HG02943 (cell line): ENCODE results near the gene GAPVD1.
"Not testable (repeated sequence)": the region's sequence is repeated elsewhere in the genome, so short reads cannot be mapped to it uniquely, and the experiment has no call there.

Experiments used
- ATAC-seq: cut with Tn5 transposase; IDR thresholded peaks from one replicate; pipeline ENCODE4 v1.9.1; 2021; ENCODE audit warnings: mild to moderate bottlenecking, low read depth, moderate library complexity; ENCODE audit not compliant: unreplicated experiment

The GAPVD1 gene

DNA sequence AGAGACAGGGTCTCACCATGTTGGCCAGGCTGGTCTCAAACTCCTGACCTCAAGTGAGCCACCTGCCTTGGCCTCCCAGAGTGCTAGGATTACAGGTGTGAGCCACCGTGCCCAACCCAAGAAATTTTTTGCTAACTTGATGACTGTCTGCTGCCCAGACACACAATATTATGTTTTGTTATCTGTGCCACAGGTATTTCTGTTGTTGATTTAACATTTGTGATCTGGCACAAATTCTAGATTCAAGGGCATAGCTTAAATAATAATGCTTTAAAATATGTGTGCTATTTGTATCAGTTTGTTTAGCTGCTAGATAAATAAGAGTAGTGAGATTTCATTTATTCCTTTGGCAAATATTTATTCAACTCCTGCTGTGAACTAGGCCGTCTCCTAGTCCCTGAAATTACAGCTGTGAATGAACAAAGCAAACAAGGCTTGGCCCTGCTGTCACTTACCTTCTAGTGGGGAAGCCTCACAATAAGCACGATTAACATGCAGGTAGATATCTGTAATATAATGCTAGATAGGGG is 35.3 kb downstream of the GAPVD1 start:
- ATAC-seq = no peak

DNA sequence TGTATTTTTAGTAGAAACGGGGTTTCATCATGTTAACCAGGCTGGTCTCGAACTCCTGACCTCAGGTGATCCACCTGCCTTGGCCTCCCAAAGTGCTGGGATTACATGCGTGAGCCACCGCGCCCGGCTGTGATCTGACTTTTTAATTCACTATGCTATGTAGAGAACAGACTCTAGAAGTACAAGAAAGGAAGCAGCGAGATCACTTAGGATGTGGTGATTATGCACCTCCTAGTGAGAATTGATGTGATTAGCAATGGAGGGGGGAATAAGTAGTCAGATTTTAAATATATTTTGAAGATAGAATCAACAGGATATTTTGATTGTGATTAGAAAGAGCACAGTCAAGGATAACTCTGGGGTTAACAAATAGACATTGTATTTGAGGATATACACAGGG is 36.3 kb downstream of the GAPVD1 start:
- no peak for ATAC-seq

DNA sequence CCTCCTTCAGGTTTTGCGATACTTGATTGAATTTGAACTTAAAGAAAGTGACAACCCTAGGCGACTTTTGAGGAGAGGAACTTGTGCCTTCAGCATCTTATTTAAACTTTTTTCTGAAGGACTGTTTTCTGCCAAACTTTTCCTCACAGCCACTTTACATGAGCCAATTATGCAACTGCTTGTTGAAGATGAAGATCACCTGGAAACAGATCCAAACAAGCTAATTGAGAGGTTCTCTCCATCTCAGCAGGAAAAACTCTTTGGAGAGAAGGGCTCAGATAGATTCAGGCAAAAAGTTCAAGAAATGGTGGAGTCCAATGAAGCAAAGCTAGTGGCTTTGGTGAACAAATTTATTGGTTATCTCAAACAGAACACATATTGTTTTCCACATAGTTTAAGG is 40.6 kb downstream of the GAPVD1 start:
- no peak for ATAC-seq

DNA sequence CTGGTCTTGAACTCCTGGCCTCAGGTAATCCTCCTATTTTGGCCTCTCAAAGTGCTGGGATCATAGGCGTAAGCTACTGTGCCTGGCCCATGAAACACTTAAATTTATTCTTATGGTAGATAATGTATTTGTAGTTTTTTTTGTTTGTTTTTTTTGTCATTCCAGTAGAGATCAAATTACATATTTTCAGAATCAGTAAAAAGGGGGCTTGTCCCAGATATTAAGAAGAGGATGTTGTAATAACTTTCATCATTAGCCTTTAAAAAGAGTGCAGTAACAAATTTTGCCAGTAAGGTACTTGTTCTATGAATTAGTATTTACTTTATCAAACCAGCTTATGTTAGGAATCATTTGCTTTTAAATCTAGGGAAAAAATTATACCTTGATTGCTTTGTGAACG is 42.6 kb downstream of the GAPVD1 start:
- no peak for ATAC-seq

DNA sequence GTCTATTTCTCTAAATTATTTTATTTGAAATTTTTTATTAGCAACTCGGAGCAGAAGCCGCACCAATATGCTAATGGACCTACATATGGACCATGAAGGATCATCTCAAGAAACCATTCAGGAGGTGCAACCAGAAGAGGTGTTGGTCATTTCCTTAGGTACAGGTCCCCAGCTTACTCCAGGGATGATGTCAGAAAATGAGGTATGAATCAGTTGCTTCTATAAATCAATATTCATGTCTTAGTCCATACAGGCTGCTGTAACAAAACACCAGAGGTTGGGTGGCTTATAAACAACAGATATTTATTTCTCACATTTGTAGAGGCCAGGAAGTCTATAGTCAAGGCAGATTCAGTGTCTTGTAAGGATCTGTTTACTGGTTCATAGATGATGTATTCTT is 50.8 kb downstream of the GAPVD1 start:
- no peak for ATAC-seq

DNA sequence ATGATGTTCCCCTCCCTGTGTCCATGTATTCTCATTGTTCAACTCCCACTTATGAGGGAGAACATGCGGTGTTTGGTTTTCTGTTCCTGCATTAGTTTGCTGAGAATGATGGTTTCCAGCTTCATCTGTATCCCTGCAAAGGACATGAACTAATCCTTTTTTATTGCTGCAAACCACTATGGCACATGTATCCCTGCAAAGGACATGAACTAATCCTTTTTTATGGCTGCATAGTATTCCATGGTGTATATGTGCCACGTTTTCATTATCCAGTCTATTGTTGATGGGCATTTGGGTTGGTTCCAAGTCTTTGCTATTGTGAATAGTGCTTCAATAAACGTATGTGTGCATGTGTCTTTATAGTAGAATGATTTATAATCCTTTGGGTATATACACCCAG is 54.7 kb downstream of the GAPVD1 start:
- not testable (repeated sequence) for ATAC-seq

DNA sequence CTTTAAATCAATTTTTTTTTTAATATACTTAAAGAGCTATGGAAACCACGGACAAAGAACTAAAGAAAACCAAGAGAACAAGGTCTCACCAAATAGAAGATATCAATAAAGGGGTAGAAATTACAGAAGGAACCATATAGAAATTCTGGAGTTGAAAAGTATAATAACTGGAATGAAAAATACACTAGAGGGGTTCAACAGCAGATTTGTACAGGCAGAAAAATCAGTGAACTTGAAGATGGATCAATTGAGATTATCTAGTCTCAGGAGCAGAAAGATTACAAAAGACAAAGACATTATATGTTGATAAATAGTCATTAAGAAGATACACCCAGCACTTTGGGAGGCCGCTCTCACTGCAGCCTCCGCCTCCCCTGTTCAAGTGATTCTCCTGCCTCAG is 56.1 kb downstream of the GAPVD1 start:
- ATAC-seq = no peak

DNA sequence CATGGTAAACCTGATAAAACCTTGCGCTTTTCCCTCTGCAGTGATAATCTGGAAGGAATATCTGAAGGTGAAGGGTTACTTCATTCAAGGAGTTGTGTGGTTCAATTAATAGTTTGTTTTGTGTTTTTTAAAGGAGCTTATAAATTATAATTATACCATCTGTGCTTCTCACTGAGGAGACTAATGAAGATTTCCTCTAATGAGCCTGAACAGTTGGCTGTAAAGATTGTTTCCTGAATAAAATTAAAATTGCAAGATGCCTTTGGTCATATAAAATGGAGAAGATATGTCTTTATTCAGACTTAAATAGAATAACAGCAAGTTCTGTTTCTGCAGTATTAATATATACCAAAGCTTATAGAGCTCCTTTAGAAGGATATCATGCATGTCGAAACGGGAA is 59.9 kb downstream of the GAPVD1 start:
- ATAC-seq = no peak

DNA sequence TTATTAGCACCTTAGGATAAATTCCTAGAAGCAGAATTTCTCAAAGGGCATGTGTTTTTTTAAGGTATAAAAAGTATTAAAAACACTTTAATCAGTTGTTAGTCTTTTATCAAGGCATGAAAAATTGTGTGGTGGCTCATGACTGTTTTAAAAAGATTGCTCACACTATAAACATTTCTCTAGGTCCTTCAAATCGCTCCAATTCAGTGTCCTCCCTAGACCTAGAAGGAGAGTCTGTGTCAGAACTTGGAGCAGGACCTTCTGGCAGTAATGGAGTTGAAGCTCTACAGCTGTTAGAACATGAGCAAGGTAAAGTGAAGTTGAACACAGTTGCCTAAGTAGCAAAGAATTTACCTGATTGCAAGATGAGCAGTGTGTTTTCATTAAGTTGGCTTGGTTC is 62.0 kb downstream of the GAPVD1 start:
- ATAC-seq = no peak

DNA sequence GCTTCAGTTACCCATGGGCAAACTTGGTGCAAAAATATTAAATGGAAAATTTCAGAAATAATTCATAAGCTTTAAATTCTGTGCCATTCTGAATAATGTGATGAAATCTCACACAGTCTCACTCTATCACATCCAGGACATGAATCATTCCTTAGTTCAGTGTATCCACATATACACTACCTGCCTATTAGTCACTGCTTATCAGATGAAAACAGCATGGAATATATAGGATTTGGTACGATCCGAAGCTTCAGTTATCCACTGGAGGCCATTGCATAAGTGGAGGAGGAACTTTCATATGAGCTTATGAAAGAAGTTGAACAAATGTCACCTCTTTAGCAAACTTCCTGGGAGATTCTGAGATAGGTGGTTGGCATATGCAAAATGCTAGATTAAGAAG is 64.2 kb downstream of the GAPVD1 start:
- ATAC-seq = no peak

DNA sequence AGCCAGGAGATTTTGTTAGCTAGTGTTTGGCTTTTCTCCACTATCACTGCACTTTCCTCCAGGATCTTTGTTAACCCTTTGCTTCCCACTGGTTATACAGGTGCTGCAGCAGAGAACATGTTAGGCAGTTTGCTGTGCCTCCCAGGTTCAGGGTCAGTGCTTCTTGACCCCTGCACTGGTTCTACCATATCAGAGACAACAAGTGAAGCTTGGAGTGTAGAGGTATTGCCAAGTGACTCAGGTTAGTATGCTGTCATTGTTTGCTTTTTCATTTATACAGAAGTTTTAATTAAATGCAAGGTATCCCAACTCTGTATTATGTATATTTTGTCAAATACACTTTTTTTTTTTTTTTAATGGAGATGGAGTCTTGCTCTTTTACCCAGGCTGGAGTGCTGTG is 68.4 kb downstream of the GAPVD1 start:
- ATAC-seq = no peak

DNA sequence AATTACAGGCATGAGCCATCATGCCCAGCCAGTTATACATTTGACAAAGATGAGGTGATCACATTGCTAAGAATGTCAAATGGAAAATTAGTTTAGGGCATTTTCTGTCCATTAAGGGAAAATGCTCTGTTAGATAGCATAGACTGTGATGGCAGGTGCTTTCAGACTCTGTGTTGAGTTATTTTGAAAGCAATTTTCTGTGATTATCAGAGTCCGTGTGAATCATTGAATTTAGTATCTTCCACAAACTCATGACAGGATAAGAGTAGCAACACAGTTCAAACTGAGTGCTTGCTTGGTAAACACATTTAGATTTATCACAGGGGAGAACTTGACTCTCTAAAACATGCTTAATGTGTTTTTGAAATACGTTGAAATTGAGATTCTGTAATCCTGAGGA is 69.0 kb downstream of the GAPVD1 start:
- no peak for ATAC-seq

DNA sequence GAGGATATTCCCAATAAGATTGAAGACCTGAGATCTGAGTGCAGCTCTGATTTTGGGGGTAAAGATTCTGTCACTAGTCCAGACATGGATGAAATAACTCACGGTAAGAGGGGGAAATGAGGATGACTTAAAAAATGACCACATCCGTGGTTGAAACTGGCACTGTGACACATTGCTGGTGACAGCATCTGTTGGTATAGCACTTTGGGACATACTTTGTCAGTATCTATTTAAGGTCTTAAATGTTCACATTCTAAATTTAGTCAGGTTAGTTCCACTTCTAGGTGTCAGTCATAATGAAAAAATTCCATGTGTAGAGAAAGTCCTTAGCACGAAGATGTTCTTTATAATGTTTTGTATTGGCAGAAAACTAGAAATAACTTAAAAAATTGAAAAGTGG is 70.9 kb downstream of the GAPVD1 start:
- ATAC-seq = no peak

DNA sequence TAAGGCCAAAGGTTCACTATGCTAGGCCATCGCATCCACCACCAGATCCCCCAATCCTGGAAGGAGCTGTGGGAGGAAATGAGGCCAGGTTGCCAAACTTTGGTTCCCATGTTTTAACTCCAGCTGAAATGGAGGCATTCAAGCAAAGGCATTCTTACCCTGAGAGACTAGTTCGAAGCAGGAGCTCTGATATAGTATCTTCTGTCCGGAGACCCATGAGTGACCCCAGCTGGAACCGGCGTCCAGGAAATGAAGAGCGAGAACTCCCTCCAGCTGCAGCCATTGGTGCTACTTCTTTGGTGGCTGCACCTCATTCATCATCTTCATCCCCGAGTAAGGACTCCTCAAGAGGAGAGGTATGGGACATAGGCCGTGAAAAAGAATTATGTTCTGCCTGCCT is 75.6 kb downstream of the GAPVD1 start:
- ATAC-seq = no peak

DNA sequence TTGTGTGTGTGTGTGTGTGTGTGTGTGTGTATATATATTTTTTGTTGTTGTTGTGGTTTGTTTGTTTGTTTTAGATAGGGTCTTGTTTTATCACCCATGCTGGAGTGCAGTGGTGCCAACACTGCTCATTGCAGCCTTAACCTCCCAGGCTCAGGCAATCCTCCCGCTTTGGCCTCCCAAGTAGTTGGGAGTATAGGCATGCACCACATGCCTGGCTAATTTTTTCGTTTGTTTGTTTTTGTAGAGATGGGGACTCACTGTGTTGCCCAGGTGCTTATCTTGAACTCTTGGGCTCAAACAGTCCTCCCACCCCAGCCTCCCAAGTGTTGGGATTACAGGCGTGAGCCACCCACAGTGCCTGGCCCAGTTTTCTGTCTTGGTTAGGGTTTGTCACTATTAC is 77.3 kb downstream of the GAPVD1 start:
- no peak for ATAC-seq

DNA sequence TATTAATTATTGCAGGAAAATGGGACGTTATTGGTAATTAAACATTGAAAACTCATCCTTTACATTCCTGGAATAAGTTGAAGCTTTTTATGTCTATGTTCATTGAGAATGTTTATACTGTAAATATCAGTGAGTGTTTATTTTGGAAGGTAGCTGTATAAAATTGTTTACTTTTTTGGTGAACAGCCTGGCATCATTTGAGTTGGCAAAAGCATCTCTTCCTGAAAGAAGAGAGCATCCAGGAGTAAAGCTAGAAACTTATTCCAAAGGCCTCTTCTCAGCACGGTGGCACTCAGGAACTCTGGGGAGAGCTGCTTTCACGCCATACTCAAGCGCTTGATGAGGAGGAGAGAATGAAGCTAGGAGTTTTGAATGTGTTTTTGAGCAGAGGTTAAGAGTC is 79.9 kb downstream of the GAPVD1 start:
- ATAC-seq = no peak

DNA sequence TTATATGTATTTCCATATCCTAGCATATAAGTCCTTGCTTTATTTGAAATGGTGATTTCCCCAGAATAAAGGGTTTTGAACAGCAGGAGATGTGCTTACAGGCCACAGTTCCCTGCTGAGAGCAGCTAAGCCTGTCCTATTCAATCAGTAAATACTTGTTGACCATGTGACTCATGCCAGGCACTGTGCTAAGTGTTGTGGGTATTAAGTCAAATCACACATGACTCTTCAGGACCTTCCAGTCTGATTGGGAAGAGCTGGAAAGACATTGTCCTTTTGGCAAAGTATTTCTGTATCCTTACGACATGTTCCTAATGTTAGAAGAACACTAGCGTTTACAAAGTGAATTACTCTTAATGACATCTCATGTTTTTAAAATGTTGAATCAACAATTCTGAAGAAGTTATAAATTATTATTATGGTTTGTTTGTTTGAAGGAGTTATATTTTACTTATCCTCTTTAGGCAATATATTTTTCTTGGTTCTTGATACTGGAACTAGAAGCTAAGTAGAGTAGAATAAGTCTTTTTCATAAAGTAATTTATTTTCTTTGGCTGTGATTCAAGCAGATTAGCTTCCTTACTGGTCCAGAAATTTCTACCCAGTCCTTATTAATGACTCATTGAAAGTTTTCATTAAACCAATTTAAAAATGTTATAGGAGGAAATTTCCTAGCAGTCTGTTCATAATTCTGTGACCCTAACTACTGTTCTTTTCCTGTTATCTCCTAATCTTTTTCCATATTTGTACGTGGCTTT is 82.1 kb downstream of the GAPVD1 start:
- no peak for ATAC-seq

DNA sequence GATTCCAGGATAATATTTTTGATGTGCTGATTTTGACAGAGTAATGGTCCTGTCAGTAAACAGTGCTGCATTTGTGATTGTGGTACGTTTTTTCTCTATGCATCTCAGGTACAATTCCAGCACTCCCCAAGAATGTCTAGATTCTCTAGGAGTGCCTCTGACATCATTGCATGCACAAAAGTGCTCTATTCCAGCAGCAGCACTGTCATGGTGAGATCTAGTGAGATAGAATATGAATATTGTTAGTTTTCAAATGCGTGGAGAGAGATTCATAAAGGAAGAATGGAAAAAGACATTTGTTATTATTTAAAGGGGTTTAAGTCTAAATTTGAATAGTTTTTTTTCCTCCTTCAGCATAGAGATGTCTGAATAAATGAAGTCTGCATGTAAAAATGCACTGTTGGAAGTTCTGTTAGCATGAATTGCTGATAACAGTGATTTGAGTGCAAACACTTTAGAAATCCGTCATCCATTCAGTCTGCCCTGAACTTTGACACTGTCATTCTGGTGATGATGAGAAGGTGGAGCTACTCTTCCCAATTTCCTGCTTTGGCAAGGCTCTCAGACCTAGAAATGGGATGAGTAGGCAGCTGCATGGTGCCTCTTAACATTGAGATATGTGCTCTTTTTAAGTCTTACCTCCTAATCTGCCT is 84.6 kb downstream of the GAPVD1 start:
- ATAC-seq = no peak

DNA sequence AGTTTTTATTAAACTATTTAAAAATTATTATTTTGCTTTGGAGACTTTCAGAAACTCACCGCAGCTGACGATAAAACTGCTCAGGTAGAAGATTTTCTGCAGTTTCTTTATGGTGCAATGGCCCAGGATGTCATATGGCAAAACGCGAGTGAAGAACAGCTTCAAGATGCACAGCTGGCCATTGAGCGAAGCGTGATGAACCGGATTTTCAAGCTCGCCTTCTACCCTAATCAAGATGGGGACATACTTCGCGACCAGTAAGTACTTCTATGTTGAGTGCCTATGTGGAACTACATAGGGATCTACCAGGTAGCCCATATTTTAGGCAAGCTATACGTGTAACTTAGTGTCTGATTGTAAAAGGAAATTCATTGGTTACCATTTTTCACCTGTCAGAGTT is 94.0 kb downstream of the GAPVD1 start:
- no peak for ATAC-seq

DNA sequence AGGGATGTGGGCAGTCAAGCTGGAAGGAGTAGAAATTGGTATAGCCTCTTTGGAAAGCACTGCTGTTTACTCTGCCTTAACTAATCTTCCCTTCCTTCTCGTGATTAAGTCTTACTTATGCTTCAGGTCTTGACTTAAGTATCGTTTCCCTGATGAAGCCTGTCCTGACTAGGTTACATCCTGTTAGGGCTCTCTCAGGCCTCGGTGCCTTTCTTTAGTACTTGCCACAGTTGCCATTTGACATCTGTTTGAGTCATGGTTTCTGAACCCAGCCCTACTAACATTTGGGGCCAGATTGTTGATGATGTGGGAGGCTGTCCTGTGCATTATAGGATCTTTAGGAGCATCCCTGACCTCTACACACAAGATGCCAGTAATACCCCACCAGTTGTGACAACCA is 94.4 kb downstream of the GAPVD1 start:
- ATAC-seq = no peak

DNA sequence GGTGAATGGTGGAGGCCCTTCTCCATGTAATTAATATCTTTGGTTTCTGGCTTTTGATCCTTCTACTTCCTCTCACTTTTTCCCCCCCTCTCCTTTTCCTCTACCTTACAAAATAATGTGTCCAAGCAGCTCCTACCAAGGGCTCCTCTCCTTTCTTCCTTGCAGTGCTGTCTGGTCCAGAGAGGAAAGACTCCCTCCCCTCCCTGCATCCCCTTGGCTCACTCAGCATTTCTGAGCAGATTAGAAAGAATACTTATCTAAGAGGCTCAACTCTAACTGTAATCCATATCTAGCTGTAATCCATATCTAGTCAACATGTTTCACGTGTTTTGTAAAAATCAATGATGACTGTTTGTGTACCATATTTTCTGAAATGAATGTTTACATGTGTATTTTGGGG is 97.4 kb downstream of the GAPVD1 start:
- ATAC-seq = no peak

DNA sequence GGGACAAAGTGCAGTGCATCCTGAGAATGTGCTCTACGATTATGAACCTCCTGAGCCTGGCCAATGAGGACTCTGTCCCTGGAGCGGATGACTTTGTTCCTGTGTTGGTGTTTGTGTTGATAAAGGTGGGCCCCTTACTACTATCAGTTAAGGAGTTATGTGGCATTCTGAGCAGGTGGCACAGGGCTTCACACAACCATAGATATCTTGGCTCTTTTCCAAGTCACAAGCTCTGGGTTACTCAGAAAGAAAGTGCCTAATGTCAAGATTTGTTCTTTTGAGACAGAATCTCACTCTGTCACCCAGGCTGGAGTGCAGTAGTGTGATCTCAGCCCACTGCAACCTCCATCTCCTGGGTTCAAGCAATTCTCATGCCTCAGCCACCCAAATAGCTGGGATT is 99.0 kb downstream of the GAPVD1 start:
- no peak for ATAC-seq
